Sigmoid colon (tissue), 7 donors: Measurements from ENCODE around the gene P2RX5. TPM values are rescaled to one million over a fixed set of nuclear protein-coding genes. Genes with fewer than 3 reads are reported as not detected.

Experiments used
- DNase-seq: peaks from one replicate; pipeline ENCODE4 v3.0.0-alpha.2; 2019
- H3K27ac ChIP-seq, 4 donors: fragments of 200-600 bp; sonication (generic); one replicate each; pipeline ENCODE4 v1.5.1; 2016 to 2019; ENCODE audit warnings: mild to moderate bottlenecking in 1 of 4
- H3K27me3 ChIP-seq, 3 donors: fragments of 200-600 bp; sonication (generic); one replicate each; pipeline ENCODE4 v1.5.1; 2019; ENCODE audit warnings: mild to moderate bottlenecking in 1 of 3
- H3K36me3 ChIP-seq, 4 donors: fragments of 200-600 bp; sonication (generic); one replicate each; pipeline ENCODE4 v1.5.1; 2016 to 2019
- H3K4me1 ChIP-seq, 4 donors: fragments of 200-600 bp; sonication (generic); one replicate each; pipeline ENCODE4 v1.5.1; 2017 to 2019
- H3K4me3 ChIP-seq, 4 donors: fragments of 200-600 bp; sonication (generic); one replicate each; pipeline ENCODE4 v1.5.1; 2017 to 2019; ENCODE audit warnings: mild to moderate bottlenecking in 2 of 4, moderate library complexity in 1 of 4
- H3K9me3 ChIP-seq, 4 donors: fragments of 200-600 bp in 3 of 4; sonication (generic) in 3 of 4; one replicate each; pipeline versions ENCODE4 v1.5.1 to v1.6.1; 2013 to 2019
- CTCF ChIP-seq, 4 experiments: fragments of 450-650 bp in 3 of 4; fragments of 200-600 bp in 1 of 4; IDR thresholded peaks; one replicate each; pipeline ENCODE4 v1.5.1; 2016 to 2019; ENCODE audit warnings: antibody characterized with exemption in 4 of 4, mild to moderate bottlenecking in 3 of 4, moderate library complexity in 2 of 4
- EP300 ChIP-seq, 4 donors: sonication (generic); formaldehyde crosslinking; IDR thresholded peaks; one replicate each; pipeline ENCODE4 v1.6.1; 2017; ENCODE audit warnings: antibody characterized with exemption in 4 of 4
- POLR2A ChIP-seq, 2 donors: fragments of 450-650 bp; IDR thresholded peaks; one replicate each; pipeline ENCODE4 v1.6.1; 2016; ENCODE audit warnings: antibody characterized with exemption in 2 of 2, mild to moderate bottlenecking in 2 of 2, moderate library complexity in 2 of 2
- POLR2AphosphoS5 ChIP-seq, 4 donors: sonication (generic); formaldehyde crosslinking; IDR thresholded peaks; one replicate each; pipeline ENCODE4 v1.6.1; 2017; ENCODE audit warnings: antibody characterized with exemption in 4 of 4
- WGBS, 2 donors: extraction: QIAGEN DNeasy Blood & Tissue Kit; methylation state at CpG; one replicate each; pipeline ENCODE4 v1.1.7; 2013; 5-methylcytosine and 5-hydroxymethylcytosine counted together
- intact Hi-C: fragments of 100-400 bp; cut with DNase I; formaldehyde crosslinking; loops from one replicate; pipeline ENCODE4 v1.15.1; 2023
- polyA plus RNA-seq, 3 donors: library from polyadenylated mRNA; stranded (reverse); fragments of 200-250 nt; gene quantifications; one replicate each; pipeline ENCODE4 v1.2.3, GENCODE V29; 2013
- total RNA-seq, 4 donors: library from RNA; depleted of rRNA; stranded (reverse); fragments of >200 nt; gene quantifications; one replicate each; pipeline ENCODE4 v1.1.0, GENCODE V29; 2016
- donor health status: healthy with polysubstance abuse.
- donor health status: Bipolar disorder and iron deficiency.
- donor health status: healthy.

Gene P2RX5
- total and polyA plus RNA-seq, 7 donors, result 0.27 to 55.3 (median 0.49) TPM; not detected in 2

- no peak overlapping the region for H3K27ac ChIP-seq
- H3K4me1 ChIP-seq, result no peaks in the 10 kb centered on the region
- no peak for DNase-seq
- TF ChIP-seq EP300 (IDR thresholded peaks at IDR 0.05) (no peak), POLR2A (IDR thresholded peaks at IDR 0.05) (no peak), POLR2AphosphoS5 (IDR thresholded peaks at IDR 0.05) (no peak), CTCF (IDR thresholded peaks at IDR 0.05) (no peak)
- intact Hi-C loops, result no loop called here
- H3K27me3 ChIP-seq, result peaks cover 3 to 47% (median 13%) of the 10 kb centered on the region in 3 donors
- 87 to 91% methylated on average over 12 of the region's 12 CpGs for WGBS, 2 donors
- H3K4me3 ChIP-seq, result no peak overlapping the region
- no peaks in the 10 kb centered on the region for H3K36me3 ChIP-seq
- no peaks in the 10 kb centered on the region for H3K9me3 ChIP-seq
These were observed 14.9 kb downstream of the P2RX5 start for GRCh38 chr17:3681057-3681456.

GRCh38 chr17:3679531-3680126 lies 16.3 kb downstream of the P2RX5 start:
- no peak for TF ChIP-seq CTCF (IDR thresholded peaks at IDR 0.05)
- no peak for TF ChIP-seq POLR2AphosphoS5 (IDR thresholded peaks at IDR 0.05)
- TF ChIP-seq POLR2A (IDR thresholded peaks at IDR 0.05), result no peak
- no peak for TF ChIP-seq EP300 (IDR thresholded peaks at IDR 0.05)
- intact Hi-C loops, result no loop called here
- Histone ChIP-seq H3K27ac (no peak overlapping the region), H3K36me3 (no peaks in the 10 kb centered on the region), H3K4me3 (no peak overlapping the region), H3K9me3 (no peaks in the 10 kb centered on the region), H3K27me3 (peaks cover 3 to 38% (median 9%) of the 10 kb centered on the region in 3 donors), H3K4me1 (no peaks in the 10 kb centered on the region)
- no peak for DNase-seq
- 31 to 55% methylated on average over 20 of the region's 20 CpGs for WGBS, 2 donors

GRCh38 chr17:3678821-3679530 lies 17.0 kb downstream of the P2RX5 start:
- no peaks in the 10 kb centered on the region for H3K4me1 ChIP-seq
- WGBS, 2 donors, result 89 to 90% methylated on average over 27 of the region's 27 CpGs
- no peak overlapping the region for H3K27ac ChIP-seq
- peaks cover under 1 to 31% (median 3%) of the 10 kb centered on the region in 3 donors for H3K27me3 ChIP-seq
- intact Hi-C loops, result no loop called here
- no peaks in the 10 kb centered on the region for H3K9me3 ChIP-seq
- no peak for TF ChIP-seq POLR2A (IDR thresholded peaks at IDR 0.05)
- no peak for TF ChIP-seq POLR2AphosphoS5 (IDR thresholded peaks at IDR 0.05)
- TF ChIP-seq EP300 (IDR thresholded peaks at IDR 0.05), result no peak
- no peak for TF ChIP-seq CTCF (IDR thresholded peaks at IDR 0.05)
- no peak overlapping the region for H3K4me3 ChIP-seq
- H3K36me3 ChIP-seq, result no peaks in the 10 kb centered on the region
- no peak for DNase-seq

GRCh38 chr17:3678095-3678820 lies 17.7 kb downstream of the P2RX5 start:
- intact Hi-C loops, result no loop called here
- Histone ChIP-seq H3K27me3 (peaks cover 0 to 24% (median 0%) of the 10 kb centered on the region in 3 donors), H3K27ac (no peak overlapping the region), H3K4me3 (no peak overlapping the region), H3K9me3 (no peaks in the 10 kb centered on the region), H3K36me3 (no peaks in the 10 kb centered on the region), H3K4me1 (no peaks in the 10 kb centered on the region)
- no peak for DNase-seq
- 80 to 81% methylated on average over 16 of the region's 16 CpGs for WGBS, 2 donors
- TF ChIP-seq CTCF (IDR thresholded peaks at IDR 0.05) (no peak), POLR2AphosphoS5 (IDR thresholded peaks at IDR 0.05) (no peak), EP300 (IDR thresholded peaks at IDR 0.05) (no peak), POLR2A (IDR thresholded peaks at IDR 0.05) (no peak)
